ENCODE data around the gene CEACAM18. TPM values are rescaled to one million over a fixed set of nuclear protein-coding genes. Genes with fewer than 3 reads are reported as not detected.

Gene CEACAM18
- total RNA-seq, 1 donor from 2014 or later, result not detected

- peak in 1 of 2 donors; percentile 38 for DNase-seq (ENCODE audit: low spot score in 2 of 2)
- no peaks in the 10 kb centered on the region for H3K4me1 ChIP-seq
- H3K4me3 ChIP-seq, result no peak overlapping the region
- intact Hi-C loops (cut with DNase I), result no loop called here
- H3K27ac ChIP-seq, result no peak overlapping the region
- H3K27me3 ChIP-seq, result no peaks in the 10 kb centered on the region
- TF ChIP-seq CTCF (IDR thresholded peaks at IDR 0.05), result no peak
- H3K9me3 ChIP-seq, result no peaks in the 10 kb centered on the region
- H3K36me3 ChIP-seq, result no peaks in the 10 kb centered on the region
Measured at GRCh38 chr19:51448411-51449016, 29.8 kb upstream of the CEACAM18 start.

GRCh38 chr19:51450730-51451307, 27.5 kb upstream of the CEACAM18 start:
- Histone ChIP-seq H3K9me3 (no peaks in the 10 kb centered on the region), H3K36me3 (no peaks in the 10 kb centered on the region), H3K27ac (no peak overlapping the region), H3K27me3 (no peaks in the 10 kb centered on the region), H3K4me3 (no peak overlapping the region), H3K4me1 (no peaks in the 10 kb centered on the region)
- peak in 1 of 2 donors; percentile 12 for DNase-seq (ENCODE audit: low spot score in 2 of 2)
- no peak for TF ChIP-seq CTCF (IDR thresholded peaks at IDR 0.05)
- intact Hi-C loops (cut with DNase I), result no loop called here

GRCh38 chr19:51456541-51457290, 21.6 kb upstream of the CEACAM18 start:
- no peak for TF ChIP-seq CTCF (IDR thresholded peaks at IDR 0.05)
- Histone ChIP-seq H3K27ac (no peak overlapping the region), H3K9me3 (no peaks in the 10 kb centered on the region)

GRCh38 chr19:51457351-51458013, 20.9 kb upstream of the CEACAM18 start:
- DNase-seq (ENCODE audit: low spot score in 2 of 2), result peak in 1 of 2 donors; percentile 50
- Histone ChIP-seq H3K4me3 (no peak overlapping the region), H3K27ac (no peak overlapping the region), H3K36me3 (no peaks in the 10 kb centered on the region), H3K9me3 (no peaks in the 10 kb centered on the region), H3K27me3 (no peaks in the 10 kb centered on the region), H3K4me1 (no peaks in the 10 kb centered on the region)
- intact Hi-C loops (cut with DNase I), result no loop called here
- TF ChIP-seq CTCF (IDR thresholded peaks at IDR 0.05), result no peak

More at GRCh38 chr19:51456541-51457290, 21.6 kb upstream of the CEACAM18 start:
- intact Hi-C loops (cut with DNase I), result no loop called here
- no peak overlapping the region for H3K4me3 ChIP-seq
- H3K27me3 ChIP-seq, result no peaks in the 10 kb centered on the region
- peak in 1 of 2 donors; percentile 44 for DNase-seq (ENCODE audit: low spot score in 2 of 2)
- H3K36me3 ChIP-seq, result no peaks in the 10 kb centered on the region
- H3K4me1 ChIP-seq, result no peaks in the 10 kb centered on the region

- Histone ChIP-seq H3K36me3 (no peaks in the 10 kb centered on the region), H3K9me3 (no peaks in the 10 kb centered on the region), H3K27me3 (no peaks in the 10 kb centered on the region), H3K4me3 (no peak within 1 kb of the TSS), H3K4me1 (no peaks in the 10 kb centered on the region), H3K27ac (no peak within 1 kb of the TSS)
- no peak for TF ChIP-seq CTCF (IDR thresholded peaks at IDR 0.05)
- intact Hi-C loops (cut with DNase I), result no loop called here
- peak in 1 of 2 donors; percentile 44 for DNase-seq (ENCODE audit: low spot score in 2 of 2)
Measured at GRCh38 chr19:51458051-51458645, 20.2 kb upstream of the CEACAM18 start, which contains the start of gene SIGLEC8. Gene SIGLEC8 (minus strand): TSS chr19:51458454. CDS start chr19:51458387, 67 bp downstream.

Measured in ascending aorta (tissue), 2 donors.